NCI-H146 treated with DMSO at 0.1 percent for 48 hours (cell line): ENCODE results near the gene PCED1B.
"Not testable (repeated sequence)": the region's sequence is repeated elsewhere in the genome, so short reads cannot be mapped to it uniquely, and the experiment has no call there.

ENCODE experiments used
- DNase-seq: peaks from one replicate; lab custom pipeline; 2025; ENCODE audit not compliant: unreplicated experiment; lab: John Stamatoyannopoulos, UW

PCED1B gene, protein sequence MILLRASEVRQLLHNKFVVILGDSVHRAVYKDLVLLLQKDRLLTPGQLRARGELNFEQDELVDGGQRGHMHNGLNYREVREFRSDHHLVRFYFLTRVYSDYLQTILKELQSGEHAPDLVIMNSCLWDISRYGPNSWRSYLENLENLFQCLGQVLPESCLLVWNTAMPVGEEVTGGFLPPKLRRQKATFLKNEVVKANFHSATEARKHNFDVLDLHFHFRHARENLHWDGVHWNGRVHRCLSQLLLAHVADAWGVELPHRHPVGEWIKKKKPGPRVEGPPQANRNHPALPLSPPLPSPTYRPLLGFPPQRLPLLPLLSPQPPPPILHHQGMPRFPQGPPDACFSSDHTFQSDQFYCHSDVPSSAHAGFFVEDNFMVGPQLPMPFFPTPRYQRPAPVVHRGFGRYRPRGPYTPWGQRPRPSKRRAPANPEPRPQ

GRCh38 chr12:47079468-47079980, at the start of gene PCED1B, which contains the start of gene AMIGO2:
Gene PCED1B, plus strand, starts transcription at chr12:47079621. Its CDS starts 155,443 bp downstream, at chr12:47235064.
Gene AMIGO2, minus strand, starts transcription at chr12:47079959. Its CDS starts 957 bp downstream, at chr12:47079002.
- peak; percentile 24 for DNase-seq

DNA sequence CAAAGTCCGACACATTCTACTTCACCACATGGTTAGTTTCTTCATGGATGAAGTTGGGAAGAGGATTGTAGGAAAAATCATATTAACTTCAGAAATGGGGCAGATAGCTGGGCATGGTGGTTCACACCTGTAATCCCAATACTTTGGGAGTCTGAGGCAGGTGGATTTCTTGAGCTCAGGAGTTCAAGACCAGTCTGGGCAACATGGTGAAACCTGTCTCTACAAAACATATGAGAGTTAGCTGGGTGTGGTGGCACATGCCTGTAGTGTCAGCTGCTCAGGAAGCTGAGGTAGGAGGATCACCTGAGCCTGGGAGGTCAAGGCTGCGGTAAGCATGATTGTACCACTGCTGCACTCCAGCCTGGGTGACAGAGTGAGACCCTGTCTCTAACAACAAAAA, 49.5 kb upstream of the PCED1B start:
- no peak for DNase-seq

GRCh38 chr12:47032644-47033043, 46.8 kb upstream of the PCED1B start:
- peak; percentile 21 for DNase-seq

- no peak for DNase-seq
These were observed 46.3 kb upstream of the PCED1B start for GRCh38 chr12:47033081-47033480.

- DNase-seq, result no peak
These were observed 45.4 kb upstream of the PCED1B start for GRCh38 chr12:47033789-47034555.

DNA sequence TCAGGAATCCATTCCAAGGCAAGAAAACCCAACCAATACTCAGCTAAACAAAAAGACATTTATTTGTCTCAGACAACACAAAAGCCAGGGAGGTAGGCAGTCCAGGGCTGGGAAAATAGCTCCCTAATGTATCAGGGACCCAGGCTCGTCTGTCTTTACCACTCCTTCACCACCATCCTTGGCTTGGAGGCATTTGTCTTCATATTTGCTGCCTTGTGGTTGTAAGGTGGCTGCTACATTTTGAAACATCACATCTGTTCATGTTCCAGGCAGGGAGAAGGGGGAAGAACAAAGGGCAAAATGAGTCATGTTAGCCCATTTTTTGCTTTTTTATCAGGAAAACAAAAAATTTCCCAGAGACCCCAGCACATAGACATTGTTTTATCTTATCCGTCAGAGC, 44.8 kb upstream of the PCED1B start:
- no peak for DNase-seq

- no peak for DNase-seq
These were observed 43.9 kb upstream of the PCED1B start for GRCh38 chr12:47035484-47035883.

DNA sequence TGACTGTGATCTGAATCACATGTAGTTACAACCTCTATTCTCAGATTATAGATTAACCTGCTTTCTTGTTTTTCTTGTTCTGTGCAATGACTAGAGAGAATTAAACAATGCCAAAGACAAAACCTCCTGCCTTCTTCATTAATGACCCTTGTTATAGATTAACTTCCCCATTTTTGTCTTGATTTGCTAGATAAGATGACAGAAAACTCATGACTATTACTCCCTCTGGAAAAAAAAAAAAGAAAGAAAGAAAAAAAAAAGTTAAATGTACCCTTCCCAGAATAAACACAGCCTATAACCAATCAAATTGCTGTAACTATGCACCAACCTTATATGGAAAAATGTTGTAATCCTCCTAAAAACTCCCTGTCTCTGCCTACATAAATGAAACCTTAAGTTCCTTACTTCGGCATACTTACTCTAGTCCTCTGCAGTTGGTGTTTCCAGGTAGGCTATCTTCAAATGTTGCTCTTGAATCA, 41.1 kb upstream of the PCED1B start:
- no peak for DNase-seq

DNA sequence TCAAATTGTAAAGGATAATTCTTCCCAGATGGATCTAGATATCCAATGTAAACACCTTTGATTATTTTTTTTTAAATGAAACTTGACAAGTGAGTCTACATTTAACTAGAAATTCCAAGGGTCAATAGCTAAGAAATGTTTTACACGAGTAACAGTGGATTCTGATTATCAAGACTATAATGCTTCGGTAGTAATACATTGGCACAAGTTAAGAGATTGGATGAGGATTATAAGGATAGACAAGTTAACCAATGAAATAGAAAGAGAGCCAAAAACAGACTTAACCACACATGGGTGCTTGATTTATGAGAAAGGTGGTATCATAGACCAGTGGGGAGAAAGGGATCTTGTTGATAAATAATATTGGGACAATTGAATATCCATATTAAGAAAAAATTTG, 40.3 kb upstream of the PCED1B start:
- no peak for DNase-seq

DNA sequence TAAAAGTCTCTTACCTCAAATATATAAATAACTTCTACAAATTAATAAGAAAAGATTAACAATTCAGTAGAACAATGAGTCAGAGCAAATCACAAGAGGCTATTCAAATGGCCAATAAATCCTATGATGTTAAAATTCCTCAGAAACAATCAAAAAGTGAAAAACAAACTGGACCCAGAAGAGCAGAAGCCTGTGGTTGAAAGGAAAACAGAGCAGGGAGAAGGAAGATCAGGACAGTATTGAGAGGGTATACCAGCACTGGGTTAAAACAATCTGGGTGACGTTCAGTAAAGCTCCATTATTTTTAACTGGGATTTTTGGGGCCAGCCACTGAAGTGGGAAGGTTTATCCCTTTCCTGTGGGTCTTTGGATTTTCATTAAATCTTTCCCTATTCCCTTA, 39.7 kb upstream of the PCED1B start:
- no peak for DNase-seq

DNA sequence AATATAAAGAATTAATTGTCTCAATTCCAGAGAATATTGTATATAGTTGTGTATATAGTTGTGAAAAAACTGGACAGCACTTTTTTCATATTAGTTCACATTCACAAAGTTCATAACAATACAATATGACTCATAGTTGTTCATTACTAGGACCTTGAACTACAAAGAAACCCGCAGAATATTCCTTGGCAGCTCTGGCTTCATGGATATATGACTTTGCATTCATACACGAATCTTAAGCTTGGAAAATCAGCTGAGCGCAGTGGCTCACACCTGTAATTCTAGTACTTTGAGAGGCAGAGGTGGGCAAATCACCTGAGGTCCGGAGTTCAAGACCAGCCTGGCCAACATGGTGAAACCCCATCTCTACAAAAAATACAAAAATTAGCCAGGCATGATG, 38.1 kb upstream of the PCED1B start:
- no peak for DNase-seq

GRCh38 chr12:47048541-47048940, 30.9 kb upstream of the PCED1B start:
- no peak for DNase-seq

GRCh38 chr12:47051291-47051690, 28.1 kb upstream of the PCED1B start:
- DNase-seq, result not testable (repeated sequence)

- DNase-seq, result no peak
These were observed 27.1 kb upstream of the PCED1B start for GRCh38 chr12:47052274-47052673.

GRCh38 chr12:47053961-47054360, 25.5 kb upstream of the PCED1B start:
- no peak for DNase-seq

DNA sequence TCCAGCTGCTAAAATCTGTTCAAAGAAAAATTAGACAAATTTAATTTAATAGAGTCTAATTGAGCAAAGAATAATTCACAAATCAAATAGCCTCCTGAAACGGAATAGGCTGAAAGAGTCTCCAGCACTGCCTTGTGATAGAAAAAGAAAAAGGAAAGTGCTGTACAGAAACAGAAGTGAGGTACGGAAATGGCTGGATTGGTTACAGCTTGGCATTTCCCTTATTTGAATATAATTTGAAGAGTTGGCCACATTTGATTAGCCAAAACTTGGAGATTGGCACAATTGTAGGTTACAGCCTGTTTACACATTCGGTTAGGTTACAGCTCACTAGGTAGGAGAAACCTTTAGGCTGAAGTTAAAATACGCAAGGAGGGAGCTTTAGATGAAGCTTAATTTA, 24.8 kb upstream of the PCED1B start:
- no peak for DNase-seq

GRCh38 chr12:47055856-47056255, 23.6 kb upstream of the PCED1B start:
- DNase-seq, result not testable (repeated sequence)

DNA sequence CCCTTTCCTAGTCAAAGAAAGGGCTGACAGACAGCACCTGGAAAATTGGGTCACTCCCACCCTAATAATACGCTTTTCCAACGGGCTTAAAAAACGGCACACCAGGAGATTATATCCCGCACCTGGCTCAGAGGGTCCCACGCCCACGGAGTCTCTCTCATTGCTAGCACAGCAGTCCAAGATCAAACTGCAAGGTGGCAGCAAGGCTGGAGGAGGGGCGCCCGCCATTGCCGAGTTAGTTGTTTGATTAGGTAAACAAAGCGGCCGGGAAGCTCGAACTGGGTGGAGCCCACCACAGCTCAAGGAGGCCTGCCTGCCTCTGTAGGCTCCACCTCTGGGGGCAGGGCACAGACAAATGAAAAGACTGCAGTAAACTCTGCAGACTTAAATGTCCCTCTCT, 22.5 kb upstream of the PCED1B start:
- not testable (repeated sequence) for DNase-seq

- DNase-seq, result not testable (repeated sequence)
These were observed 20.8 kb upstream of the PCED1B start for GRCh38 chr12:47058640-47059039.

DNA sequence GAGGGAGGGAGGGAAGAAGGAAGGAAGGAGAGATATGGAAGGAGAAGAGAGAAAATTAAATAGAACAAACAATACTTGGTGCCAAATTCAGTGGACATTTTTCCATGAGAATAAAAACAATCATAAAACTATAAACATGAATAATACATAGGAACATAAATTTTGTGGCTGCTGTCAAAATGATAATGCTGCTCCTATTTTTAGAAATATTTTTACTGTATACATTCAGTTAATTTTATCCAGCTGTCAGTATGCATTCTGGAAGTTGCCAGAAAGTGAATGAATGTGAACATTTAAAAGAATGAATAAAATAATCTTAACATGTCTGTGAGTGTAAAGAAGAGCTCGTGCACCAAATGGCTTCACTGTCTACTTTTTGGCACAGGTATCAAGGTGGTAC, 13.9 kb upstream of the PCED1B start:
- no peak for DNase-seq

GRCh38 chr12:47066278-47067025, 13.0 kb upstream of the PCED1B start:
- no peak for DNase-seq
